Endothelial cell of umbilical vein (primary cell): Measurements from ENCODE around the gene GATAD2A. TPM values are rescaled to one million over a fixed set of nuclear protein-coding genes. Genes with fewer than 3 reads are reported as not detected.

Experiments
- BruUV-seq: library from RNA; stranded (reverse); fragments of 400-500 nt; replicated peaks from 2 replicates; lab custom pipeline; 2021; lab: Mats Ljungman, UMichigan
- CTCF ChIA-PET: fragments of 300-600, 350-600 bp; sonication (Branson Sonifier 250); formaldehyde crosslinking; loops from one replicate; lab custom pipeline; 2021; ENCODE audit warnings: antibody characterized with exemption, inconsistent platforms; lab: Charles Lee
- POLR2A ChIA-PET: fragments of 300-600, 350-600 bp; sonication (Branson Sonifier 250); formaldehyde crosslinking; loops from one replicate; lab custom pipeline; 2021; ENCODE audit warnings: antibody characterized with exemption, inconsistent platforms; lab: Charles Lee
- DNase-seq: peaks from one replicate; pipeline ENCODE4 v3.0.0-alpha.2; 2011; ENCODE audit warnings: low read depth, low spot score
- FAIRE-seq: peaks from 2 replicates; lab custom pipeline; 2011; peaks lifted over from hg19 to GRCh38; lab: Jason Lieb, UNC
- H2AFZ ChIP-seq: 2 replicates; pipeline ENCODE4 v1.6.0; 2012; ENCODE audit warnings: low read depth, low read length, control low read depth, inconsistent platforms
- H3K27ac ChIP-seq: 2 replicates; pipeline ENCODE4 v1.5.1; 2011; ENCODE audit warnings: low read depth, mild to moderate bottlenecking, control low read depth, low read length, moderate library complexity; ENCODE audit not compliant: insufficient read depth
- H3K27me3 ChIP-seq, 2 experiments: 2 replicates each; pipeline versions ENCODE4 v1.6.0 to v1.6.1; 2011; ENCODE audit warnings: low read length in 2 of 2, mixed read lengths in 1 of 2; ENCODE audit not compliant: control insufficient read depth in 2 of 2, insufficient read depth in 2 of 2
- H3K36me3 ChIP-seq, 2 experiments: 2 replicates in 1 of 2; 3 replicates in 1 of 2; pipeline ENCODE4 v1.5.1; 2011; ENCODE audit warnings: low read length in 2 of 2, mild to moderate bottlenecking in 1 of 2, moderate library complexity in 1 of 2; ENCODE audit not compliant: control insufficient read depth in 2 of 2, insufficient read depth in 2 of 2; ENCODE audit errors: extremely low read depth in 1 of 2
- H3K4me1 ChIP-seq: 3 replicates; pipeline ENCODE4 v1.5.1; 2011; ENCODE audit warnings: mild to moderate bottlenecking, low read length; ENCODE audit not compliant: control insufficient read depth, insufficient read depth; ENCODE audit errors: extremely low read depth
- H3K4me2 ChIP-seq: 2 replicates; pipeline ENCODE4 v1.6.1; 2011; ENCODE audit warnings: low read length, control low read depth, mixed read lengths; ENCODE audit not compliant: insufficient read depth
- H3K4me3 ChIP-seq, 3 experiments: fragments of 200-600 bp in 1 of 3; sonication (generic), shearing (Covaris generic) in 1 of 3; replicated peaks in 1 of 3; 2 replicates each; pipeline ENCODE4 v1.5.1; 2011 to 2016; ENCODE audit warnings: control low read depth in 3 of 3, low read length in 3 of 3, mild to moderate bottlenecking in 2 of 3, inconsistent platforms in 1 of 3, low read depth in 1 of 3, moderate library complexity in 1 of 3; ENCODE audit not compliant: insufficient read depth in 1 of 3
- H3K79me2 ChIP-seq: 2 replicates; pipeline ENCODE4 v1.6.0; 2012; ENCODE audit warnings: low read length, inconsistent platforms; ENCODE audit not compliant: control insufficient read depth, insufficient read depth
- H3K9ac ChIP-seq: replicated peaks from 2 replicates; pipeline ENCODE3; 2011; ENCODE audit warnings: low read length, control low read depth; ENCODE audit not compliant: insufficient read depth; ENCODE audit errors: extremely low read depth
- H3K9me1 ChIP-seq: replicated peaks from 3 replicates; pipeline ENCODE4 v1.6.0; 2011; ENCODE audit warnings: mild to moderate bottlenecking, low read length; ENCODE audit not compliant: control insufficient read depth, insufficient read depth; ENCODE audit errors: extremely low read depth
- H3K9me3 ChIP-seq: replicated peaks from 2 replicates; pipeline ENCODE4 v1.5.1; 2012; ENCODE audit warnings: low read length, inconsistent platforms; ENCODE audit not compliant: control insufficient read depth, insufficient read depth
- H4K20me1 ChIP-seq: replicated peaks from 2 replicates; pipeline ENCODE3; 2011; ENCODE audit warnings: mild to moderate bottlenecking, low read length; ENCODE audit not compliant: control insufficient read depth, insufficient read depth; ENCODE audit errors: extremely low read depth
- CTCF ChIP-seq, 2 donors: IDR thresholded peaks; 1 replicate in 1 of 2; 2 replicates in 1 of 2; pipeline ENCODE4 v1.5.1; 2011; ENCODE audit warnings: low read length in 2 of 2, mild to moderate bottlenecking in 2 of 2, moderate library complexity in 2 of 2, control low read depth in 1 of 2, inconsistent platforms in 1 of 2, low read depth in 1 of 2; ENCODE audit not compliant: insufficient read depth in 1 of 2; ENCODE audit errors: extremely low read depth in 1 of 2
- EZH2 ChIP-seq: IDR thresholded peaks from 2 replicates; pipeline ENCODE4 v1.6.1; 2012; ENCODE audit warnings: borderline replicate concordance, low read depth, mild to moderate bottlenecking, moderate library complexity, low read length, inconsistent platforms; ENCODE audit not compliant: severe bottlenecking
- FOS ChIP-seq: IDR thresholded peaks from 2 replicates; pipeline ENCODE4 v1.6.1; 2011; ENCODE audit warnings: mild to moderate bottlenecking, low read length, moderate library complexity, borderline replicate concordance; ENCODE audit not compliant: insufficient read depth
- GATA2 ChIP-seq: IDR thresholded peaks from 2 replicates; pipeline ENCODE4 v1.7.0; 2011; ENCODE audit warnings: low read depth, mild to moderate bottlenecking, moderate library complexity, mixed read lengths, low read length; ENCODE audit not compliant: insufficient read length, insufficient read depth
- JUN ChIP-seq: IDR thresholded peaks from 2 replicates; pipeline ENCODE4 v1.6.1; 2011; ENCODE audit warnings: borderline replicate concordance, low read depth; ENCODE audit not compliant: insufficient read length, insufficient read depth
- MAX ChIP-seq: IDR thresholded peaks from 2 replicates; pipeline ENCODE4 v1.6.1; 2011; ENCODE audit not compliant: insufficient read depth, insufficient read length
- MYC ChIP-seq: IDR thresholded peaks from one replicate; pipeline ENCODE4 v1.6.1; 2011; ENCODE audit warnings: mild to moderate bottlenecking, low read depth, low read length
- POLR2A ChIP-seq: IDR thresholded peaks from 2 replicates; pipeline ENCODE4 v1.6.1; 2012; ENCODE audit warnings: low read depth, mild to moderate bottlenecking, control low read depth, low read length
- POLR2AphosphoS5 ChIP-seq: IDR thresholded peaks from 2 replicates; pipeline ENCODE4 v1.6.1; 2012; ENCODE audit warnings: low read depth, mild to moderate bottlenecking, control low read depth, low read length, moderate library complexity; ENCODE audit not compliant: insufficient read depth
- dilution Hi-C: fragments of 300-500 bp; cut with MboI; formaldehyde crosslinking; loops from one replicate; pipeline ENCODE4 v1.15.0; 2019; ENCODE audit warnings: low sequenced_read_pairs; ENCODE audit not compliant: extremely low pct_ligation_motif_present
- intact Hi-C: fragments of 100-400 bp; cut with micrococcal nuclease; formaldehyde crosslinking; loops from one replicate; pipeline ENCODE4 v1.10.0; 2022
- polyA plus RNA-seq, 4 experiments: library from polyadenylated mRNA; depleted of rRNA in 3 of 4; stranded (reverse) in 3 of 4; unstranded in 1 of 4; fragments of >200 nt; gene quantifications; 2 replicates each; pipeline versions ENCODE4 v1.2.1 to v1.2.3, GENCODE V29; 2011 to 2012; ENCODE audit warnings: missing spikeins in 1 of 4
- total RNA-seq: library from RNA; stranded (reverse); gene quantifications from 2 replicates; pipeline ENCODE4 v1.2.3, GENCODE V29; 2021

Gene GATAD2A
- total and polyA plus RNA-seq, 2 donors (not counting 3 experiments of a cell fraction or from before 2014, with no cell fraction given): 27.3 to 134 TPM

- H4K20me1 ChIP-seq: peaks cover 13% of the 10 kb centered on the region
- FAIRE-seq (no peak), DNase-seq (no peak)
- dilution Hi-C loops: no loop called here
- ChIA-PET CTCF (interaction anchor here (1.0 kb wide), 1 partner anchor 40 kb away, joined by 3 read pairs; no protein-coding TSS in a partner anchor), POLR2A (no interaction called here)
- no peak overlapping the region for H3K4me2 ChIP-seq
- H3K4me1 ChIP-seq: peaks cover 11% of the 10 kb centered on the region
- H3K9me3 ChIP-seq: no peaks in the 10 kb centered on the region
- no peak overlapping the region for H2AFZ ChIP-seq
- intact Hi-C loops: no loop called here
- no peak overlapping the region for H3K9ac ChIP-seq
- H3K36me3 ChIP-seq: peaks cover 0 to 2% of the 10 kb centered on the region in 2 experiments
- H3K79me2 ChIP-seq: peaks cover 80% of the 10 kb centered on the region
- no peak overlapping the region for H3K27ac ChIP-seq
- no peaks in the 10 kb centered on the region for H3K27me3 ChIP-seq
- no peak overlapping the region for H3K4me3 ChIP-seq
- no TSS peak for BruUV-seq
- no peak for TF ChIP-seq GATA2
- TF ChIP-seq EZH2: no peak
- no peaks in the 10 kb centered on the region for H3K9me1 ChIP-seq
Observed at GRCh38 chr19:19409205-19409604, 3.7 kb downstream of the GATAD2A start.

GRCh38 chr19:19409631-19410030 lies 4.2 kb downstream of the GATAD2A start:
- Histone ChIP-seq H3K27me3 (no peaks in the 10 kb centered on the region), H3K9ac (no peak overlapping the region), H4K20me1 (peaks cover 13% of the 10 kb centered on the region), H3K27ac (no peak overlapping the region), H3K4me2 (no peak overlapping the region), H3K9me1 (no peaks in the 10 kb centered on the region), H3K9me3 (no peaks in the 10 kb centered on the region), H3K79me2 (peaks cover 84% of the 10 kb centered on the region), H3K4me1 (peaks cover 11% of the 10 kb centered on the region), H3K4me3 (no peak overlapping the region), H3K36me3 (peaks cover 0 to 2% of the 10 kb centered on the region in 2 experiments), H2AFZ (no peak overlapping the region)
- dilution Hi-C loops (no loop called here), intact Hi-C loops (no loop called here)
- no TSS peak for BruUV-seq
- FAIRE-seq (no peak), DNase-seq (no peak)
- TF ChIP-seq POLR2AphosphoS5 (no peak), GATA2 (no peak), MYC (no peak), FOS (no peak), POLR2A (no peak), EZH2 (no peak), JUN (no peak), CTCF (IDR thresholded peaks at IDR 0.05; ENCODE audit: extremely low read depth in 1 of 2, insufficient read depth in 1 of 2, low read depth in 1 of 2, low read length in 2 of 2) (no peak), MAX (no peak)
- CTCF ChIA-PET: interaction anchor here (1.0 kb wide), 1 partner anchor 40 kb away, joined by 3 read pairs; no protein-coding TSS in a partner anchor
- POLR2A ChIA-PET: no interaction called here
